Lower leg skin (tissue), 3 donors: ENCODE data around the gene PRPF8.

Experiments
- POLR2A ChIP-seq, 2 donors: fragments of 450-650 bp; IDR thresholded peaks; one replicate each; pipeline ENCODE4 v1.6.1; 2016 to 2017; ENCODE audit warnings: antibody characterized with exemption in 2 of 2, mild to moderate bottlenecking in 1 of 2, moderate library complexity in 1 of 2
- TF ChIP-seq, protein P1 (sequence below), 3 donors: fragments of 450-650 bp; IDR thresholded peaks; one replicate each; pipeline ENCODE4 v1.5.1; 2016; ENCODE audit warnings: antibody characterized with exemption in 3 of 3, mild to moderate bottlenecking in 3 of 3, moderate library complexity in 2 of 3

DNA sequence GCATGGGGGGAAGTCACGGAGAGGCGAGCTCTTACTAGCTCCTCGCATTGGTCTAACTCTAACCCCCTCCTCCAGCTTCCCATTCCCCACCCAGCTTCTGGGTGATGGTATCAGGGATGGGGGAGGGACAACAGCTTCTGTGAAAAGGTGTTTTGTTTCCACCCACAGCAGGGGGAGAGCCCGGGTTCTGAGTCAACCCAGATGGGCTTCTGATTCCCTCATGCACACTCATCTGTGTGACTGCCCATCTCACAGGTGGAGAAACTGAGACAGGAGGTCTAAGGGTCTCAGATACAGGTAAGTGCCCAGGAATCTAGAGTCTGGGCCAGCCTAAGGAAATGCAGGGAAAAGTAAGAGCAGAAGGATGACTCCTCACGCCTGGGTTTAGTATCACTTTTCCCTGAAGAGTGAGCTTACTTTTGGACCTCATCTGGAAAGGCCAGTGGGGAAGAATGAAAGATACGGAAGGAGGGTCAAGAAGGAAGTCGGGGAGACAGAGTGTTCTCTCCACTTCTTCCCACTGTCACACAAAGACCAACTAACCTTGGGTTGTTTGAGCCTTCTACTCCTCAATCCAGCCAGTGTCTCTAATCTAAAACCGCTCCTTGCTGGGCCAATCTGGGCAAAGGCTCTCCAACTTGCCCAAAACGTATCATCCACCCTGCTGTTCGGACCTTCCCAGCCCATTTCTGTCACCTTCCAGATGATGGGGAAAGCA, 28.7 kb upstream of the PRPF8 start:
- TF ChIP-seq, protein P1, sequence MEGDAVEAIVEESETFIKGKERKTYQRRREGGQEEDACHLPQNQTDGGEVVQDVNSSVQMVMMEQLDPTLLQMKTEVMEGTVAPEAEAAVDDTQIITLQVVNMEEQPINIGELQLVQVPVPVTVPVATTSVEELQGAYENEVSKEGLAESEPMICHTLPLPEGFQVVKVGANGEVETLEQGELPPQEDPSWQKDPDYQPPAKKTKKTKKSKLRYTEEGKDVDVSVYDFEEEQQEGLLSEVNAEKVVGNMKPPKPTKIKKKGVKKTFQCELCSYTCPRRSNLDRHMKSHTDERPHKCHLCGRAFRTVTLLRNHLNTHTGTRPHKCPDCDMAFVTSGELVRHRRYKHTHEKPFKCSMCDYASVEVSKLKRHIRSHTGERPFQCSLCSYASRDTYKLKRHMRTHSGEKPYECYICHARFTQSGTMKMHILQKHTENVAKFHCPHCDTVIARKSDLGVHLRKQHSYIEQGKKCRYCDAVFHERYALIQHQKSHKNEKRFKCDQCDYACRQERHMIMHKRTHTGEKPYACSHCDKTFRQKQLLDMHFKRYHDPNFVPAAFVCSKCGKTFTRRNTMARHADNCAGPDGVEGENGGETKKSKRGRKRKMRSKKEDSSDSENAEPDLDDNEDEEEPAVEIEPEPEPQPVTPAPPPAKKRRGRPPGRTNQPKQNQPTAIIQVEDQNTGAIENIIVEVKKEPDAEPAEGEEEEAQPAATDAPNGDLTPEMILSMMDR (IDR thresholded peaks at IDR 0.05): no peak
- no peak for TF ChIP-seq POLR2A (IDR thresholded peaks at IDR 0.05)
